ENCODE data around the gene CLRN2.
"Not testable (repeated sequence)": the region's sequence is repeated elsewhere in the genome, so short reads cannot be mapped to it uniquely, and the experiment has no call there.

CLRN2 gene

GRCh38 chr4:17567271-17567670 lies 52.3 kb downstream of the CLRN2 start:
- H3K79me2 ChIP-seq (ENCODE audit: control insufficient read depth, low read length), result no peaks in the 10 kb centered on the region
- no peak overlapping the region for H3K4me2 ChIP-seq (ENCODE audit: low read length)
- H3K4me1 ChIP-seq (ENCODE audit: control insufficient read depth, low read length), result no peaks in the 10 kb centered on the region
- no peaks in the 10 kb centered on the region for H3K36me3 ChIP-seq (ENCODE audit: control insufficient read depth, low read length)
- H3K4me3 ChIP-seq (ENCODE audit: low read length), result no peak overlapping the region
- H3K9me2 ChIP-seq (replicated peaks; ENCODE audit: control insufficient read depth, low read length), result no peaks in the 10 kb centered on the region
- H4K20me1 ChIP-seq (ENCODE audit: control insufficient read depth, insufficient read depth, low read depth, low read length), result no peaks in the 10 kb centered on the region
- TF ChIP-seq CTCF (IDR thresholded peaks at IDR 0.05; ENCODE audit: low read depth, low read length, poor library complexity, severe bottlenecking) (no peak), EZH2phosphoT487 (IDR thresholded peaks at IDR 0.05; ENCODE audit: borderline replicate concordance, low read length) (no peak)
- no peaks in the 10 kb centered on the region for H3K27me3 ChIP-seq (ENCODE audit: control insufficient read depth, low read length)
- no peaks in the 10 kb centered on the region for H3F3A ChIP-seq (ENCODE audit: control insufficient read depth, insufficient read depth)
- H3K27ac ChIP-seq (ENCODE audit: low read depth, low read length), result no peak overlapping the region
- H3K9me3 ChIP-seq (ENCODE audit: control insufficient read depth, insufficient read depth, low read length), result no peaks in the 10 kb centered on the region

- H3K27ac ChIP-seq (ENCODE audit: low read depth, low read length), result no peak overlapping the region
- H3K4me2 ChIP-seq (ENCODE audit: low read length), result no peak overlapping the region
- no peak overlapping the region for H3K4me3 ChIP-seq (ENCODE audit: low read length)
- no peaks in the 10 kb centered on the region for H3K27me3 ChIP-seq (ENCODE audit: control insufficient read depth, low read length)
- no peaks in the 10 kb centered on the region for H3F3A ChIP-seq (ENCODE audit: control insufficient read depth, insufficient read depth)
- no peaks in the 10 kb centered on the region for H3K9me2 ChIP-seq (replicated peaks; ENCODE audit: control insufficient read depth, low read length)
- TF ChIP-seq CTCF (IDR thresholded peaks at IDR 0.05; ENCODE audit: low read depth, low read length, poor library complexity, severe bottlenecking) (no peak), EZH2phosphoT487 (IDR thresholded peaks at IDR 0.05; ENCODE audit: borderline replicate concordance, low read length) (no peak)
- peaks cover 20% of the 10 kb centered on the region for H3K4me1 ChIP-seq (ENCODE audit: control insufficient read depth, low read length)
- H3K9me3 ChIP-seq (ENCODE audit: control insufficient read depth, insufficient read depth, low read length), result no peaks in the 10 kb centered on the region
- peaks cover 19% of the 10 kb centered on the region for H3K79me2 ChIP-seq (ENCODE audit: control insufficient read depth, low read length)
- 0 out of 2 replicates have a peak, but pooled peaks cover 6% of the 10 kb centered on the region for H4K20me1 ChIP-seq (ENCODE audit: control insufficient read depth, insufficient read depth, low read depth, low read length)
- peaks cover 18% of the 10 kb centered on the region for H3K36me3 ChIP-seq (ENCODE audit: control insufficient read depth, low read length)
Observed at GRCh38 chr4:17574206-17574605, 59.2 kb downstream of the CLRN2 start.

GRCh38 chr4:17575177-17575576 lies 60.2 kb downstream of the CLRN2 start:
- H3K27me3 ChIP-seq (ENCODE audit: control insufficient read depth, low read length); H4K20me1 ChIP-seq (ENCODE audit: control insufficient read depth, insufficient read depth, low read depth, low read length); H3K4me2 ChIP-seq (ENCODE audit: low read length); H3K9me3 ChIP-seq (ENCODE audit: control insufficient read depth, insufficient read depth, low read length); H3K27ac ChIP-seq (ENCODE audit: low read depth, low read length); H3F3A ChIP-seq (ENCODE audit: control insufficient read depth, insufficient read depth); H3K9me2 ChIP-seq (replicated peaks; ENCODE audit: control insufficient read depth, low read length); H3K4me3 ChIP-seq (ENCODE audit: low read length): not testable (repeated sequence)
- H3K79me2 ChIP-seq (ENCODE audit: control insufficient read depth, low read length), result peaks cover 29% of the 10 kb centered on the region
- H3K4me1 ChIP-seq (ENCODE audit: control insufficient read depth, low read length), result peaks cover 29% of the 10 kb centered on the region
- peaks cover 27% of the 10 kb centered on the region for H3K36me3 ChIP-seq (ENCODE audit: control insufficient read depth, low read length)

Measured in DOHH2 (cell line).